ENCODE results near the gene SLC44A5.

SLC44A5 gene

GRCh38 chr1:75616436-75617433 is 5.8 kb upstream of the SLC44A5 start:
- Histone ChIP-seq H3K4me3 (ENCODE audit: low read depth, low read length) (peak overlapping the region; percentile 33), H3K4me2 (ENCODE audit: low read length) (peak overlapping the region; percentile 98), H2BK120ac (ENCODE audit: insufficient read depth, low read length, poor library complexity) (no peak overlapping the region), H3K23ac (ENCODE audit: low read length) (no peak overlapping the region), H3K18ac (ENCODE audit: low read length) (no peak overlapping the region), H3K27me3 (ENCODE audit: insufficient read depth, low read length) (peaks cover 29% of the 10 kb centered on the region), H2AK5ac (ENCODE audit: low read length) (no peak overlapping the region), H3K9ac (ENCODE audit: low read length) (no peak overlapping the region), H3K36me3 (ENCODE audit: control insufficient read depth in 1 of 2, insufficient read depth in 2 of 2, low read length in 2 of 2) (no peaks in the 10 kb centered on the region), H3K4ac (ENCODE audit: low read depth, low read length) (no peak overlapping the region), H3K79me2 (ENCODE audit: control insufficient read depth, insufficient read depth, low read length, poor library complexity) (no peaks in the 10 kb centered on the region), H3K4me1 (ENCODE audit: control insufficient read depth in 1 of 2, insufficient read depth in 2 of 2, low read length in 2 of 2) (peaks cover 5 to 13% of the 10 kb centered on the region in 2 experiments), H3K9me3 (ENCODE audit: insufficient read depth, low read depth, low read length) (peaks cover 2% of the 10 kb centered on the region), H2BK12ac (ENCODE audit: low read length) (no peak overlapping the region), H3K79me1 (ENCODE audit: low read length) (no peaks in the 10 kb centered on the region), H2AFZ (ENCODE audit: insufficient read depth, low read length, poor library complexity) (no peak overlapping the region), H4K12ac (ENCODE audit: low read depth, low read length) (no peak overlapping the region), H3K14ac (ENCODE audit: low read length) (no peak overlapping the region), H3K27ac (ENCODE audit: low read depth, low read length) (no peak overlapping the region), H4K8ac (ENCODE audit: low read depth, low read length) (no peak overlapping the region), H2BK5ac (ENCODE audit: low read depth, low read length, poor library complexity) (no peak overlapping the region), H4K91ac (ENCODE audit: low read depth, low read length) (no peak overlapping the region)
- no peak for DNase-seq
- WGBS (ENCODE audit: extremely low coverage, insufficient coverage, insufficient read length): no CpG with 5 or more reads among the region's 39 CpGs

- H3K79me2 ChIP-seq (ENCODE audit: control insufficient read depth, insufficient read depth, low read length, poor library complexity): no peaks in the 10 kb centered on the region
- no peak overlapping the region for H4K8ac ChIP-seq (ENCODE audit: low read depth, low read length)
- no peaks in the 10 kb centered on the region for H3K36me3 ChIP-seq (ENCODE audit: control insufficient read depth in 1 of 2, insufficient read depth in 2 of 2, low read length in 2 of 2)
- H3K9ac ChIP-seq (ENCODE audit: low read length): no peak overlapping the region
- no peak overlapping the region for H2BK120ac ChIP-seq (ENCODE audit: insufficient read depth, low read length, poor library complexity)
- H3K27ac ChIP-seq (ENCODE audit: low read depth, low read length): no peak overlapping the region
- H3K14ac ChIP-seq (ENCODE audit: low read length): no peak overlapping the region
- H3K79me1 ChIP-seq (ENCODE audit: low read length): no peaks in the 10 kb centered on the region
- peak overlapping the region; percentile 35 for H2AFZ ChIP-seq (ENCODE audit: insufficient read depth, low read length, poor library complexity)
- DNase-seq: peak; percentile 36 to 61
- H3K4me3 ChIP-seq (ENCODE audit: low read depth, low read length): peak overlapping the region; percentile 59
- H3K18ac ChIP-seq (ENCODE audit: low read length): no peak overlapping the region
- H2BK5ac ChIP-seq (ENCODE audit: low read depth, low read length, poor library complexity): no peak overlapping the region
- peaks cover 2% of the 10 kb centered on the region for H3K9me3 ChIP-seq (ENCODE audit: insufficient read depth, low read depth, low read length)
- WGBS (ENCODE audit: extremely low coverage, insufficient coverage, insufficient read length): no CpG with 5 or more reads among the region's 72 CpGs
- H2AK5ac ChIP-seq (ENCODE audit: low read length): no peak overlapping the region
- no peak overlapping the region for H2BK12ac ChIP-seq (ENCODE audit: low read length)
- H3K23ac ChIP-seq (ENCODE audit: low read length): no peak overlapping the region
- H3K4me1 ChIP-seq (ENCODE audit: control insufficient read depth in 1 of 2, insufficient read depth in 2 of 2, low read length in 2 of 2): peaks cover 5 to 13% of the 10 kb centered on the region in 2 experiments
- no peak overlapping the region for H3K4ac ChIP-seq (ENCODE audit: low read depth, low read length)
- peak overlapping the region; percentile 98 for H3K4me2 ChIP-seq (ENCODE audit: low read length)
- no peak overlapping the region for H4K12ac ChIP-seq (ENCODE audit: low read depth, low read length)
- no peak overlapping the region for H4K91ac ChIP-seq (ENCODE audit: low read depth, low read length)
- peaks cover 29% of the 10 kb centered on the region for H3K27me3 ChIP-seq (ENCODE audit: insufficient read depth, low read length)
Measured at GRCh38 chr1:75615613-75616435, 4.9 kb upstream of the SLC44A5 start.

GRCh38 chr1:75614399-75614756 is 3.5 kb upstream of the SLC44A5 start:
- H3K9me3 ChIP-seq (ENCODE audit: insufficient read depth, low read depth, low read length): peaks cover 2% of the 10 kb centered on the region
- no peak overlapping the region for H2BK5ac ChIP-seq (ENCODE audit: low read depth, low read length, poor library complexity)
- no peak overlapping the region for H4K91ac ChIP-seq (ENCODE audit: low read depth, low read length)
- no peak overlapping the region for H2BK120ac ChIP-seq (ENCODE audit: insufficient read depth, low read length, poor library complexity)
- H3K79me1 ChIP-seq (ENCODE audit: low read length): no peaks in the 10 kb centered on the region
- H2AFZ ChIP-seq (ENCODE audit: insufficient read depth, low read length, poor library complexity): no peak overlapping the region
- H4K12ac ChIP-seq (ENCODE audit: low read depth, low read length): no peak overlapping the region
- peak overlapping the region; percentile 98 for H3K4me2 ChIP-seq (ENCODE audit: low read length)
- no peak overlapping the region for H2BK12ac ChIP-seq (ENCODE audit: low read length)
- no peak for DNase-seq
- H3K23ac ChIP-seq (ENCODE audit: low read length): no peak overlapping the region
- H3K18ac ChIP-seq (ENCODE audit: low read length): no peak overlapping the region
- no peaks in the 10 kb centered on the region for H3K79me2 ChIP-seq (ENCODE audit: control insufficient read depth, insufficient read depth, low read length, poor library complexity)
- no peaks in the 10 kb centered on the region for H3K36me3 ChIP-seq (ENCODE audit: control insufficient read depth in 1 of 2, insufficient read depth in 2 of 2, low read length in 2 of 2)
- H4K8ac ChIP-seq (ENCODE audit: low read depth, low read length): no peak overlapping the region
- no peak overlapping the region for H3K4ac ChIP-seq (ENCODE audit: low read depth, low read length)
- H3K14ac ChIP-seq (ENCODE audit: low read length): no peak overlapping the region
- peaks cover 5 to 13% of the 10 kb centered on the region in 2 experiments for H3K4me1 ChIP-seq (ENCODE audit: control insufficient read depth in 1 of 2, insufficient read depth in 2 of 2, low read length in 2 of 2)
- peaks cover 29% of the 10 kb centered on the region for H3K27me3 ChIP-seq (ENCODE audit: insufficient read depth, low read length)
- peak overlapping the region; percentile 34 for H3K4me3 ChIP-seq (ENCODE audit: low read depth, low read length)
- no peak overlapping the region for H2AK5ac ChIP-seq (ENCODE audit: low read length)
- H3K9ac ChIP-seq (ENCODE audit: low read length): no peak overlapping the region
- WGBS (ENCODE audit: extremely low coverage, insufficient coverage, insufficient read length): no CpG with 5 or more reads among the region's 8 CpGs
- H3K27ac ChIP-seq (ENCODE audit: low read depth, low read length): no peak overlapping the region

DNA sequence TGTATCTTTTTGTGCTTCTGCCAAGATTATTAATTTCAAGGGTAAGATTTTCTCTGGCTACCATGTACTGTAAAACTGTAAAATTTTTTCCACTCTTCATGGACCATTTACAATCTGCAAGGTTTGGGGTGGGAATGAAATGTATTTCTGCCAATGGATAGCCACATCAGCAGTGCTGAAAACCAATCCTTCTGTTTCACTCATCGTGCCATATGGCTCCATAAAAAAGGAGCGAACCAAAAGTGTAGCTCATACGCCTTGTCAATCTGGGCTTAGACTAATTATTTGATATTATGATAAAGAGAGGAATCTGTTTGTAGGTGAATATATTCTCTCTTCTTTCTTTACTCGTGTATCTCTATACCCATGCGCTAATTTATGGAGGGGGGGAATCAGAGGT is 3.0 kb upstream of the SLC44A5 start:
- no peak overlapping the region for H2AK5ac ChIP-seq (ENCODE audit: low read length)
- no peak overlapping the region for H4K91ac ChIP-seq (ENCODE audit: low read depth, low read length)
- H4K8ac ChIP-seq (ENCODE audit: low read depth, low read length): no peak overlapping the region
- H3K18ac ChIP-seq (ENCODE audit: low read length): no peak overlapping the region
- H2BK5ac ChIP-seq (ENCODE audit: low read depth, low read length, poor library complexity): no peak overlapping the region
- no peak overlapping the region for H3K4me3 ChIP-seq (ENCODE audit: low read depth, low read length)
- no peak overlapping the region for H2AFZ ChIP-seq (ENCODE audit: insufficient read depth, low read length, poor library complexity)
- no peaks in the 10 kb centered on the region for H3K79me1 ChIP-seq (ENCODE audit: low read length)
- no peak overlapping the region for H2BK120ac ChIP-seq (ENCODE audit: insufficient read depth, low read length, poor library complexity)
- no peak overlapping the region for H2BK12ac ChIP-seq (ENCODE audit: low read length)
- H3K4me2 ChIP-seq (ENCODE audit: low read length): no peak overlapping the region
- peaks cover 2% of the 10 kb centered on the region for H3K9me3 ChIP-seq (ENCODE audit: insufficient read depth, low read depth, low read length)
- H4K12ac ChIP-seq (ENCODE audit: low read depth, low read length): no peak overlapping the region
- no peak overlapping the region for H3K4ac ChIP-seq (ENCODE audit: low read depth, low read length)
- H3K27me3 ChIP-seq (ENCODE audit: insufficient read depth, low read length): peaks cover 29% of the 10 kb centered on the region
- no peak overlapping the region for H3K27ac ChIP-seq (ENCODE audit: low read depth, low read length)
- WGBS (ENCODE audit: extremely low coverage, insufficient coverage, insufficient read length): no CpG with 5 or more reads among the region's 5 CpGs
- no peaks in the 10 kb centered on the region for H3K36me3 ChIP-seq (ENCODE audit: control insufficient read depth in 1 of 2, insufficient read depth in 2 of 2, low read length in 2 of 2)
- no peak for DNase-seq
- H3K79me2 ChIP-seq (ENCODE audit: control insufficient read depth, insufficient read depth, low read length, poor library complexity): no peaks in the 10 kb centered on the region
- peaks cover 5 to 13% of the 10 kb centered on the region in 2 experiments for H3K4me1 ChIP-seq (ENCODE audit: control insufficient read depth in 1 of 2, insufficient read depth in 2 of 2, low read length in 2 of 2)
- no peak overlapping the region for H3K23ac ChIP-seq (ENCODE audit: low read length)
- H3K9ac ChIP-seq (ENCODE audit: low read length): no peak overlapping the region
- H3K14ac ChIP-seq (ENCODE audit: low read length): no peak overlapping the region

Data from trophoblast cell (in vitro differentiated cells and primary cell).